Adrenal gland (tissue), 5 donors: ENCODE data around the gene SOX9.

Source experiments
- CTCF ChIP-seq, 6 experiments: fragments of 450-650 bp in 4 of 6; fragments of 200-600 bp in 2 of 6; sonication (generic) in 1 of 6; IDR thresholded peaks; 1 replicate in 5 of 6; 2 replicates in 1 of 6; pipeline versions ENCODE4 v1.5.1 to v1.8.0; 2016 to 2021; ENCODE audit warnings: antibody characterized with exemption in 6 of 6, mild to moderate bottlenecking in 2 of 6, moderate library complexity in 1 of 6
- POLR2A ChIP-seq, 2 donors: fragments of 450-650 bp; IDR thresholded peaks; one replicate each; pipeline ENCODE4 v1.6.1; 2017; ENCODE audit warnings: antibody characterized with exemption in 2 of 2, mild to moderate bottlenecking in 2 of 2, moderate library complexity in 1 of 2
- donor health status: DM: no; HTN: no; CAD: no.

- TF ChIP-seq CTCF (IDR thresholded peaks at IDR 0.05) (no peak), POLR2A (IDR thresholded peaks at IDR 0.05) (no peak)
Observed at GRCh38 chr17:72136692-72137091, 15.9 kb downstream of the SOX9 start.
